ENCODE measurements around the gene MTAP. TPM values are rescaled to one million over a fixed set of nuclear protein-coding genes. Genes with fewer than 3 reads are reported as not detected.

The MTAP gene
- polyA plus RNA-seq, 1 donor (not counting 4 experiments of a cell fraction or from before 2014, with no cell fraction given): 48.7 TPM

DNA sequence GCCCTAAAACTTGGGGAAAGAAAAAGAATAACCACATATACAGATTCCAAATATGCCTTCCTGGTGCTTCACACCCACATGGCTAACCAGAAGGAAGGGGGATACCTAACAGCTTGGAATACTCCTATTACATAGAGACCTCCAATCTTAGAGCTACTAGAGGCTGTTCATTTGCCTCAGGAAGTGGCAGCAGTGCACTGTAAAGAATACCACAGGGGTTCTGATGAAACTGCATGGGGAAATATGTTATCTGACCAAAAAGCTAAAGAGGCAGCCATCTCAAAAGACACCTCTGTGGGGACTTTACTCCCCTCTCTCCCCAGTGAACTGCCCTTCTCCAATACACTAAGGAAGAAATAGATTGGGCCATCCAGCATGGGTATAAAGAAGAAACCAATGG, 125.3 kb downstream of the MTAP start:
- dilution Hi-C loops (cut with MboI; ENCODE audit: extremely low pct_ligation_motif_present, low sequenced_read_pairs): no loop called here

DNA sequence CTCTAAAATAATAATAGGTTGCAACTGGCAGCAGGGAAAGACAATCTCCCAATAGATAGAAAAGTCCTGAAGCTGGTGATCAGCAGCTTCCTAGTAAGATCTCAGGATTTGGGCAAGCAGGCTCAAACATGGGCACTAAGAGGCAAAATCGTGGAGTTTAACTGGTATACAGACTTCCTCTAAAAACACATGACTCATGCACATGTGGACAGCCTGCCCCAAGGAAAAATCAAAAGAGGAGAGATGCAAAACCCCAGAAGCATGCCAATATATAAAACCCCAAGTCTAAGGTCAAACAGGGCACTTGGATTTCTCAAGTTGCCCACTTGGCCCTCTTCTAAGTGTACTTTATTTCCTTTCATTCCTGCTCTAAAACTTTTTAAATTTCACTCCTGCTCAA, 129.0 kb downstream of the MTAP start:
- dilution Hi-C loops (cut with MboI; ENCODE audit: extremely low pct_ligation_motif_present, low sequenced_read_pairs): no loop called here
- Histone ChIP-seq H3K4me2 (ENCODE audit: control insufficient read depth, extremely low read depth, insufficient read depth, low read depth, low read length) (no peak overlapping the region), H3K27me3 (ENCODE audit: control insufficient read depth, extremely low read depth, insufficient read depth, low read length) (no peaks in the 10 kb centered on the region), H3K4me3 (ENCODE audit: control insufficient read depth in 2 of 3, extremely low read depth in 1 of 3, insufficient read depth in 2 of 3, low read depth in 1 of 3, low read length in 3 of 3) (no peak overlapping the region), H3K36me3 (ENCODE audit: control insufficient read depth in 2 of 2, extremely low read depth in 1 of 2, insufficient read depth in 2 of 2, low read length in 2 of 2) (no peaks in the 10 kb centered on the region), H3K9me3 (ENCODE audit: control insufficient read depth, low read depth, low read length) (no peaks in the 10 kb centered on the region), H3K4me1 (ENCODE audit: control insufficient read depth, extremely low read depth, insufficient read depth, low read length) (peaks cover 23% of the 10 kb centered on the region), H3K9me1 (ENCODE audit: control insufficient read depth, extremely low read depth, insufficient read depth, low read length) (no peaks in the 10 kb centered on the region), H3K79me2 (ENCODE audit: control insufficient read depth, insufficient read depth, low read length) (no peaks in the 10 kb centered on the region), H3K9ac (ENCODE audit: control insufficient read depth, extremely low read depth, insufficient read depth, low read length) (no peak overlapping the region), H4K20me1 (ENCODE audit: control insufficient read depth, extremely low read depth, insufficient read depth, low read length) (no peaks in the 10 kb centered on the region), H3K27ac (ENCODE audit: control insufficient read depth, insufficient read depth, low read length) (no peak overlapping the region), H2AFZ (ENCODE audit: control insufficient read depth, low read length) (no peak overlapping the region)
- DNase-seq (ENCODE audit: low read depth, low spot score): no peak
- peak; percentile 70 for FAIRE-seq
- TF ChIP-seq, protein P1, sequence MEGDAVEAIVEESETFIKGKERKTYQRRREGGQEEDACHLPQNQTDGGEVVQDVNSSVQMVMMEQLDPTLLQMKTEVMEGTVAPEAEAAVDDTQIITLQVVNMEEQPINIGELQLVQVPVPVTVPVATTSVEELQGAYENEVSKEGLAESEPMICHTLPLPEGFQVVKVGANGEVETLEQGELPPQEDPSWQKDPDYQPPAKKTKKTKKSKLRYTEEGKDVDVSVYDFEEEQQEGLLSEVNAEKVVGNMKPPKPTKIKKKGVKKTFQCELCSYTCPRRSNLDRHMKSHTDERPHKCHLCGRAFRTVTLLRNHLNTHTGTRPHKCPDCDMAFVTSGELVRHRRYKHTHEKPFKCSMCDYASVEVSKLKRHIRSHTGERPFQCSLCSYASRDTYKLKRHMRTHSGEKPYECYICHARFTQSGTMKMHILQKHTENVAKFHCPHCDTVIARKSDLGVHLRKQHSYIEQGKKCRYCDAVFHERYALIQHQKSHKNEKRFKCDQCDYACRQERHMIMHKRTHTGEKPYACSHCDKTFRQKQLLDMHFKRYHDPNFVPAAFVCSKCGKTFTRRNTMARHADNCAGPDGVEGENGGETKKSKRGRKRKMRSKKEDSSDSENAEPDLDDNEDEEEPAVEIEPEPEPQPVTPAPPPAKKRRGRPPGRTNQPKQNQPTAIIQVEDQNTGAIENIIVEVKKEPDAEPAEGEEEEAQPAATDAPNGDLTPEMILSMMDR (optimal IDR thresholded peaks at IDR 0.05 in 1 of 3, IDR thresholded peaks at IDR 0.05 in 1 of 3, conservative IDR thresholded peaks at IDR 0.05 in 1 of 3; ENCODE audit: extremely low read depth in 1 of 3, insufficient read depth in 2 of 3, low read length in 3 of 3): no peak
- TF ChIP-seq EZH2 (IDR thresholded peaks at IDR 0.05; ENCODE audit: low read length): no peak

More for the DNA sequence above, 125.3 kb downstream of the MTAP start:
- no peak for TF ChIP-seq EZH2 (IDR thresholded peaks at IDR 0.05; ENCODE audit: low read length)
- TF ChIP-seq, protein P1 (optimal IDR thresholded peaks at IDR 0.05 in 1 of 3, IDR thresholded peaks at IDR 0.05 in 1 of 3, conservative IDR thresholded peaks at IDR 0.05 in 1 of 3; ENCODE audit: extremely low read depth in 1 of 3, insufficient read depth in 2 of 3, low read length in 3 of 3): no peak
- H2AFZ ChIP-seq (ENCODE audit: control insufficient read depth, low read length): no peak overlapping the region
- no peaks in the 10 kb centered on the region for H3K9me1 ChIP-seq (ENCODE audit: control insufficient read depth, extremely low read depth, insufficient read depth, low read length)
- no peaks in the 10 kb centered on the region for H3K27me3 ChIP-seq (ENCODE audit: control insufficient read depth, extremely low read depth, insufficient read depth, low read length)
- peaks cover 9% of the 10 kb centered on the region for H3K4me1 ChIP-seq (ENCODE audit: control insufficient read depth, extremely low read depth, insufficient read depth, low read length)
- H4K20me1 ChIP-seq (ENCODE audit: control insufficient read depth, extremely low read depth, insufficient read depth, low read length): no peaks in the 10 kb centered on the region
- H3K9ac ChIP-seq (ENCODE audit: control insufficient read depth, extremely low read depth, insufficient read depth, low read length): no peak overlapping the region
- H3K4me2 ChIP-seq (ENCODE audit: control insufficient read depth, extremely low read depth, insufficient read depth, low read depth, low read length): no peak overlapping the region
- H3K4me3 ChIP-seq (ENCODE audit: control insufficient read depth in 2 of 3, extremely low read depth in 1 of 3, insufficient read depth in 2 of 3, low read depth in 1 of 3, low read length in 3 of 3): no peak overlapping the region
- no peaks in the 10 kb centered on the region for H3K9me3 ChIP-seq (ENCODE audit: control insufficient read depth, low read depth, low read length)
- no peaks in the 10 kb centered on the region for H3K79me2 ChIP-seq (ENCODE audit: control insufficient read depth, insufficient read depth, low read length)
- no peaks in the 10 kb centered on the region for H3K36me3 ChIP-seq (ENCODE audit: control insufficient read depth in 2 of 2, extremely low read depth in 1 of 2, insufficient read depth in 2 of 2, low read length in 2 of 2)
- no peak overlapping the region for H3K27ac ChIP-seq (ENCODE audit: control insufficient read depth, insufficient read depth, low read length)
- FAIRE-seq (no peak), DNase-seq (ENCODE audit: low read depth, low spot score) (no peak)
